HFF-Myc (cell line): ENCODE results near the gene ADD2.
A peak's percentile ranks its signal among the peaks of the same experiment; 100 is the strongest.
"Not testable (repeated sequence)": the region's sequence is repeated elsewhere in the genome, so short reads cannot be mapped to it uniquely, and the experiment has no call there.

ENCODE experiments used
- DNase-seq: peaks from one replicate; pipeline ENCODE4 v3.0.0-alpha.2; 2011; ENCODE audit warnings: low read depth; ENCODE audit errors: extremely low read depth
- H3K4me3 ChIP-seq: replicated peaks from 2 replicates; pipeline ENCODE4 v1.5.1; 2011; ENCODE audit warnings: low read depth, mild to moderate bottlenecking, control low read depth, low read length
- TF ChIP-seq, protein P1 (sequence below): IDR thresholded peaks from 2 replicates; pipeline ENCODE4 v1.5.1; 2012; ENCODE audit warnings: mild to moderate bottlenecking, low read depth, low read length, control low read depth; ENCODE audit errors: missing control alignments

The ADD2 gene

DNA sequence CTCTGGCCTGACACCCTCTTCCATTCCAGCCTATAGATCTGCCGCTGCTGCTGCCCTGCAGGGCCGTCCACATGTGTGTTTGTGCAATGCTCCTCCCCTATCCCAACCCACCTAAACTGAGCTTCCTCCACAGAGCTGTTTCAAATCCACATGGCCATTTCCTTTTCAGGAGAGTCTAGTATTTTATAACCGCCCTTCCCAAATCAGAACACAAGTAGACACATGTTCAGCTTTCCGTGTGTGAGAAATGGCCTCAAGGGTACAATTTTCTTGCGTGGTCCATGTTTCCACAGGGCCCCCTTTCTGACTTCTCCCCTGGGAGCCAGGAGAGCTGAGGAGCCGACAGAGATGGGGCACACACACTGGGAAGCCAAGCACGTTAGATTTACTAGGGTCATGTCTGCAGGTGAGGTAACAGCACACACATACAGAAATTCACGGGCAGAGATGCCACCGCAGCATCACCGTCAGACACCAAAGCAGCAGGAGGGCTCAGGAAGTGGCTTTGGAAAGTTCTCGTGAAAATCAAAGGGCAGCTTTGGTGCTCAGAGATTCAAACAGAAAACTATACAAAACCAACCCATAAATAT lies 111.5 kb downstream of the ADD2 start:
- TF ChIP-seq, protein P1, sequence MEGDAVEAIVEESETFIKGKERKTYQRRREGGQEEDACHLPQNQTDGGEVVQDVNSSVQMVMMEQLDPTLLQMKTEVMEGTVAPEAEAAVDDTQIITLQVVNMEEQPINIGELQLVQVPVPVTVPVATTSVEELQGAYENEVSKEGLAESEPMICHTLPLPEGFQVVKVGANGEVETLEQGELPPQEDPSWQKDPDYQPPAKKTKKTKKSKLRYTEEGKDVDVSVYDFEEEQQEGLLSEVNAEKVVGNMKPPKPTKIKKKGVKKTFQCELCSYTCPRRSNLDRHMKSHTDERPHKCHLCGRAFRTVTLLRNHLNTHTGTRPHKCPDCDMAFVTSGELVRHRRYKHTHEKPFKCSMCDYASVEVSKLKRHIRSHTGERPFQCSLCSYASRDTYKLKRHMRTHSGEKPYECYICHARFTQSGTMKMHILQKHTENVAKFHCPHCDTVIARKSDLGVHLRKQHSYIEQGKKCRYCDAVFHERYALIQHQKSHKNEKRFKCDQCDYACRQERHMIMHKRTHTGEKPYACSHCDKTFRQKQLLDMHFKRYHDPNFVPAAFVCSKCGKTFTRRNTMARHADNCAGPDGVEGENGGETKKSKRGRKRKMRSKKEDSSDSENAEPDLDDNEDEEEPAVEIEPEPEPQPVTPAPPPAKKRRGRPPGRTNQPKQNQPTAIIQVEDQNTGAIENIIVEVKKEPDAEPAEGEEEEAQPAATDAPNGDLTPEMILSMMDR, result no peak
- DNase-seq, result no peak
- H3K4me3 ChIP-seq, result no peak overlapping the region

DNA sequence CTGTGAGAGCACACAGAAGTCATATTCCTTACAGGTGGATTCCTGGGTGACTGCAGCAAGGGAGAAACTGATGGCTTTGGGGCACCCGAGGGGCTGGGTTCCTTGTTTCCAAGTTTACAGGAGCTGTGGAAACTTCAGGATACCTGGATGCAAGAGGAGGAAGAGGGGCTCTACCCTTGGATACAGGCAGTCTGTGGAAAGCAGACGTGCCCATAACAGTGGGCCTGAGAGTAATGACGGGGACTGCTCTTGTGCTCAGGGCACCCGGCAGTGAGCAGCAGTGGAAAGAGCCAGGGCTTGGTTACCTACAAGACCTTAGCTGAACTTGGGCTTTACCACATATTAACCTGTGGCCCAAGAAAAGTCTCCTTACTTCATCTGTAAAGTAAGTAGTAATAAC lies 112.2 kb downstream of the ADD2 start:
- TF ChIP-seq, protein P1, result no peak
- no peak overlapping the region for H3K4me3 ChIP-seq
- DNase-seq, result no peak

DNA sequence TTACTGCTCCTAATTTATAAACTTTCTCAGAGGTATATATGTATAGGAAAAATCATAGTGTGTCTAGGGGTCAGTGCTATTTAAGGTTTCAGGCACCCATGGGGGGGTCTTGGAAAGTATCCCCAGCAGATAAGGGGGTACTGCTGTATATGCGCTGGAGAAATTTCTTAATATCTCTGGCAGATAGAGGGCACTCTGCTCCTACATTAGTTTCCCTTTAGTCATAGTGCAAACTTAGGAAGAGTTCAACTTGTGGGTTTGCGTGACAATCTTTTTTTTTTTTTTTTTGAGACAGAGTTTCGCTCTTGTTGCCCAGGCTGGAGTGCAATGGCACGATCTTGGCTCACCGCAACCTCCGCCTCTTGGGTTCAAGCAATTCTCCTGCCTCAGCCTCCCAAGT lies 112.8 kb downstream of the ADD2 start:
- not testable (repeated sequence) for DNase-seq, H3K4me3 ChIP-seq
- TF ChIP-seq, protein P1, result peak; percentile 37

DNA sequence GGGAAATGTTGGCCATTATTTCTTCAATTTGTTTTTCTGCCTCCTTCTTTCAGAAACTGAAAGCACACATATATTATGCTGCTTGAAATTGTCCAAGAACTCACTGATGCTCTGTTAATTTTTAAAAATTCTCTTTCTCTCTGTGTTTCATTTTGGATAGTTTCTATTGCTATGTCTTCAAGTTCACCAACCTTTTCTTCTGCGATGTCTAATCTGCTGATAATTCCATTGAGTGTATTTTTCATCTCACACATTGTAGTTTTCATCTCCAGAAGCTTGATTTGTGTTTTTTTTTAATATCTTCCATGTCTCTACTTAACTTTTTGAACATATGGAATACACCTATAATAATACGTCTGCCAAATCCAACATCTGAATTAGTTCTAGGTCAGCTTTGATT lies 116.3 kb downstream of the ADD2 start:
- H3K4me3 ChIP-seq, result no peak overlapping the region
- no peak for DNase-seq
- TF ChIP-seq, protein P1, result no peak

DNA sequence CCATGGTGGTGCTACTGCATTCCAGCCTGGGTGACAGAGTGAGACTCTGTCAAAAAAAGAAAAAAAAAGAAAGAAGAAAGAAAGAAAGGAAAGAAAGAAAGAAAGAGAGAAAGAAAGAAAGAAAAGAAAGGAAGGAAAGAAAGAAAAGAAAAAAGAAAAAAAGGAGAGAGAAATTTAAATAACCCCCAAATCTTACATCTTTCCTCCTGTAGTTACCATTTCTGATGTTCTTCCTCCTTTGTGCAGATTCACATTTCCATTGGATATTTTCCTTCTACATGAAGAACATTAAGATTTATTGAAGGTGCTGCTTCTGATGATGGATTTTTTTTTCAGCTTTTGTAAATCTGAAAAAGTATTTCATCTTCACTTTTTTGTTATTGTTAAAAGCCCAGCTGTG lies 117.0 kb downstream of the ADD2 start:
- no peak for DNase-seq

DNA sequence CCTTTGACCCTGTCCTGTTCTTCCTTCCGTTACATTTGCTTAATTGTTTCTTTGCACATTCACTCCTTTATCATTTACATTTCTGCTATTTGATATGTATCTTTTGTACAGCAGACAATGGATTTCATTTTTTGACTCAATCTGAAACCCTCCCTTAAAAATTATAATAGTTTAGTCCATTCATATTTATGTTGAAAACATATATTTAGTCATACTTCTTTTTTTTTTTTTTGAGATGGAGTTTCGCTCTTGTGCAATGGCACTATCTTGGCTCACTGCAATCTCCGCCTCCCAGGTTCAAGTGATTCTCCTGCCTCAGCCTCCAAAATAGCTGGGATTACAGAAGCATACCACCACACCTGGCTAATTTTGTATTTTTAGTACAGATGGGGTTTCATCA lies 119.0 kb downstream of the ADD2 start:
- no peak for DNase-seq
- TF ChIP-seq, protein P1, result no peak

More for the DNA sequence above, 117.0 kb downstream of the ADD2 start:
- TF ChIP-seq, protein P1, result no peak
- no peak overlapping the region for H3K4me3 ChIP-seq

More for the DNA sequence above, 119.0 kb downstream of the ADD2 start:
- H3K4me3 ChIP-seq, result no peak overlapping the region
